Activated CD4-positive, alpha-beta T cell treated with anti-CD3 and anti-CD28 coated beads, Interleukin-2, amount 50 U/mL, for 4 hours (primary cell): ENCODE data around the gene EIF3K.
"Not testable (repeated sequence)": the region's sequence is repeated elsewhere in the genome, so short reads cannot be mapped to it uniquely, and the experiment has no call there.

Experiments
- DNase-seq, 2 experiments: peaks; one replicate each; pipeline ENCODE4 v3.0.0-alpha.2; 2020

The EIF3K gene

DNA sequence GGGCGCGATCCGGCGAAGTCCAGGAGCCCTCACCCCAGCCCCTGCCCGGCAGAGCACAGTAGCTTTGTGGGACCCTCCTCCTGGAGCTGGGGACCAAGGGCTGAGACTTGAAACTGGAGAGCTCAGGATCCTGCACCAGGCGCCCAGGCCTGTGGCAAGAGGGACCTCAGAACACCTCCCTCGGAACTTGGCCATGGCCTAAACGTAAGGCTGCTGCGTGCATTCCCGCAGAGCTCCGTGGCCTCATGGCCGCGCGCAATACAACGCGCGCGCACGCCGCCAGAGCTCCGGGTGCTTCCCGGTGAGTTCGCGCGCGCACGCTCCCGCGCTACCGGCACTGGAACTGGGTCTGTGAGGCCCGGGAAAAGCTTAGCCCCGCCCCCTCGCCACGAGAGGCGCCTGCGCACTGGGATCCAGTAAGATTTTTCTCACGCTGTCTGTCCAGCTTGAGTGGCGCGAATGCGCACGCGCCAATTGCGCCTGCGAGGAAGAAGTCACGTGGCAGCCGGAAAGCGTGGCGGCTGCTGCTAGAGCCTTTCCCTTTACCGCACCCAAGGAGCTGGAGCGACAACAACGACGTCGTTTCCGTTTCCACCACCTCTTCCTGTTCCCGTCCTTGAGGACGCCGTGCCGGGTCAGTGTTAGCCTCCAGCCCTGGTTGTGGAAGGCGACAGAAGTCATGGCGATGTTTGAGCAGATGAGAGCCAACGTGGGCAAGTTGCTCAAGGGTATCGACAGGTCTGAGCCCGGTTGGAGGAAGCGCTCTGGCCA, at the start of gene EIF3K:
Gene EIF3K (plus strand): TSS at position 599 of the 771 bp plus-strand sequence. CDS start 81 bp downstream, at position 680.
- DNase-seq, result peak; percentile 94 to 95

- DNase-seq, result no peak
Measured at GRCh38 chr19:38569368-38569983, 49.5 kb upstream of the EIF3K start.

GRCh38 chr19:38571682-38572081, 47.3 kb upstream of the EIF3K start:
- DNase-seq, result no peak

DNA sequence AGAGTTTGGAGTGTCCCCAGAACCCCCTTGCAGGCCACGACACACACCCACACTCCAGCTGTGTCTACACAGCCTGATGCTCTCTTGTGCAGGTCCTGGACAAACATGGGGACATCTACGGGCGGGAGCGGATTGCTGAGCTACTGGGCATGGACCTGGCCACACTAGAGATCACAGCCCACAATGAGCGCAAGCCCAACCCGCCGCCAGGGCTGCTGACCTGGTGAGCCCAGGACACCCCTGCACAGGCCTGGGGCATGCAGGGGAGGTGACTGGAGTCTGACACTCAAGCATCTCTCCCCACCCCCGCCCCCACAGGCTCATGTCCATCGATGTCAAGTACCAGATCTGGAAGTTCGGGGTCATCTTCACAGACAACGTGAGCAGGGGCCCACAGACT, 41.2 kb upstream of the EIF3K start:
- DNase-seq, result no peak

- DNase-seq, result not testable (repeated sequence)
Measured at GRCh38 chr19:38579304-38579703, 39.7 kb upstream of the EIF3K start.

DNA sequence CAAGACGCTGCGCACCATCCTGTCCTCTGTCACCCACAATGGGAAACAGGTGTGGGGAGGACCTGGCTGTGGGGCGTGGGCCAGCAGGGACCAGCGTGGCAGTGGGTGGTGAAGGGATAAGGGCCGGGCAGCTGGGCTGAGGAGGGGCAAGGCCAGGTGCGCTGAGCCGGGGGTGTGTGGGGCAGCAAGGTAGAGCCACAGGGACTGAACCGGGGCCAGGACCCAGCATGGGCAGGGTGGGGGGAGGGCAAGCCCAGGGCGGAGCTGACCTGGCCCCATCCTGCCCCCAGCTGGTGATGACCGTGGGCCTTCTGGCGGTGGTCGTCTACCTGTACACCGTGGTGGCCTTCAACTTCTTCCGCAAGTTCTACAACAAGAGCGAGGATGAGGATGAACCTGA, 38.9 kb upstream of the EIF3K start:
- DNase-seq, result no peak

- no peak for DNase-seq
Measured at GRCh38 chr19:38583219-38583984, 35.6 kb upstream of the EIF3K start.

GRCh38 chr19:38583985-38584305, 35.0 kb upstream of the EIF3K start:
- DNase-seq, result no peak

- no peak for DNase-seq
Measured at GRCh38 chr19:38587562-38587961, 31.4 kb upstream of the EIF3K start.

GRCh38 chr19:38588041-38588440, 30.9 kb upstream of the EIF3K start:
- no peak for DNase-seq

DNA sequence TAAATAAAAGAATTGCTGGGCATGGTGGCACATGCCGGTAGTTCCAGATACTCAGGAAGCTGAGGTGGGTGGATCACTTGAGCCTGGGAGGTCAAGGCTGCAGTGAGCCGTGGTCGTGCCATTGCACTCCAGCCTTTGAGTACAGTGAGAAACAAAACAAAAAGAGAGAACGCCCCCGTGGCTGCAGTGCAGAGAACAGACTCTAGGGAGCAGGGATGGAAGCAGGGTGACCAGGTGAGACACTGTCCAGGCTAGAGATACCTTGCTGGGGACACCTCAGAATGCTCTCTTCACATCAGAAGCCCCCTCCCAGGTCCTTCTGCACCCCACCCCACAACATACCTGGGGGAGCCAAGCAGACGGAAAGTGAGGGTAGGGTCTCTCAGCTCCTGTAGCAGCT, 26.0 kb upstream of the EIF3K start:
- DNase-seq, result no peak

GRCh38 chr19:38596057-38596981, 22.7 kb upstream of the EIF3K start:
- DNase-seq, result no peak

GRCh38 chr19:38597075-38597474, 21.9 kb upstream of the EIF3K start:
- no peak for DNase-seq

GRCh38 chr19:38599722-38600121, 19.3 kb upstream of the EIF3K start:
- DNase-seq, result no peak

GRCh38 chr19:38602856-38603255, 16.1 kb upstream of the EIF3K start:
- DNase-seq, result not testable (repeated sequence)

DNA sequence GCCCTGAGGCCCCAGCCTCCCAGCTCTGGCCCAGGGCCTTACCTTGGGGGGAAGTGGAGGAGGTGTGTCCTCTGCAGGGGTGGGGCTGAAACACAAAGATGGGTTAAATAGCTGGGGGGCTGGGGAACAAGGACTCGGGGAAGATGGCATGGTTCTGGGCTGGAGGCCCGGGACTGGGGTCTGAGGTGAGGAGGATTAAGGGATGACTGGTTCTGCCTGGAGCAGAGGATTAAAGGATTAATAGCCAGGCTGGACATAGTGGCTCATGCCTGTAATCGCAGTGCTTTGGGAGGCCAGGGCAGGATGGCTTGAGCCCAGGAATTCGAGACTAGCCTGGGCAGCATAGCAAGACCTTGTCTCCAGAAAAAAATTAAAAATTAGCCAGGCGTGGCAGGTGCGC, 12.9 kb upstream of the EIF3K start:
- no peak for DNase-seq

DNA sequence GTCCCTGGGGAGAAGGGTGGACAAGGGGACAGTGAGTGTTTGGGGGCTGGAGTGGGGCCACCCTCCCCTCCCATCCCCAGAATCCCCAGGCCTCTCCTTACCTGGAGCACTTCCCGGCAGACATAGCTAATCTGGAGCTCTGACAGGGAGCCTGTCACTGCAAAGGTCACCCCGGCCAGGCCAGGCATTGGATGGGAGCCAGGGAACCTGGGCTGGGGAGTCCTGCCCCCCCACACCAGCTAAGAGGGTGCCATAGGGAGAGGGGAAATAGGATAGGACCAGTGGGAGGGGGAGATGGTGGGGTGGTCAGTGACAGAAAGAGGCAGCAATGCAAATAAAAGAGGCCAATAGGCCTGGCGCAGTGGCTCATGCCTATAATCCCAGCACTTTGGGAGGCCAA, 4.7 kb upstream of the EIF3K start:
- no peak for DNase-seq

GRCh38 chr19:38615007-38615581, 3.9 kb upstream of the EIF3K start:
- DNase-seq, result no peak

- DNase-seq, result no peak
Measured at GRCh38 chr19:38616265-38616664, 2.7 kb upstream of the EIF3K start.

- DNase-seq, result no peak
Measured at GRCh38 chr19:38617283-38617763, 1.7 kb upstream of the EIF3K start.

DNA sequence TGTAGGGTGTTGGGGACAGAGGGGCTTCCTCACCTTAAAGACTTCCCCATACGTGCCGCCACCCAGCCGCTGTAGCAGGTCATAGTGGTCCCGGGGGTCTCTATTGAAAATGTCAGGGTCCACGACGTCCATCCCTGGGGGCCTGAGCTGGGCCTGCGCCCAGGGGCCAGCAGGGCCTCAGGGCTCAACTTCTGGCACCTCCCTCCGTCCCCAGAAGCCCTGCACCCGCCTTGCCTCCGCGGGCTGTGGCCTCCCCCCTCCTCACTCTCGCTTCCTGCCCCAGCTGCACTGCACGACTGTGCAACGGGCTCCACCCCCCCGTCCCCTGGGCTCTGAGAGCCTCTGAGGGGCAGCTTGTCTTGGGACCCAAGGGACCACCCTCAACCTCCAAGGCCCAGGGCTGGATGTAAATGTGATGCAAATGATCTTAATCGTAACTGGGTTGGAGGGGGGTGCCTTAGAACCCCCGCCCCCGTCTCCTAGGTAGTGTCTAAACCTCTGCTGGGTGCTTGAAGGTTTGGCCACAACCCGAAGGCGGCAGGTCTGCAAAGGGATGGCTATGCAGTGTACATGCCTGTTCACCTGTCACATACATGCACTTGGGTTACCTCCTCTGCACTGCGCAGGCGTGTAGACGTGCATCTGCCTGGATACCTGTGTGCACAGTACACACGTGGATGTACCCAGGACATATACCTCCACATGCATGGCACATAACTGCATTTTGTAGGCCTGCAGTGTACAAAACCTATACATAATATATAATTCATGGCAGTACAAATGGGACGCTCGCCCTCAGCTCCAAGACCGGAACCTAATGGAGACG, 1.0 kb upstream of the EIF3K start, which contains the start of gene MAP4K1:
Gene MAP4K1 (minus strand): TSS at position 190 of the 826 bp plus-strand sequence. CDS start 58 bp downstream, at position 132.
- DNase-seq, result peak; percentile 50 to 53
